NCI-H774 (cell line): ENCODE results near the gene DLK2.
"Not testable (repeated sequence)": the region's sequence is repeated elsewhere in the genome, so short reads cannot be mapped to it uniquely, and the experiment has no call there.

Experiments
- DNase-seq: peaks from one replicate; lab custom pipeline; 2025; lab: John Stamatoyannopoulos, UW

Gene DLK2

DNA sequence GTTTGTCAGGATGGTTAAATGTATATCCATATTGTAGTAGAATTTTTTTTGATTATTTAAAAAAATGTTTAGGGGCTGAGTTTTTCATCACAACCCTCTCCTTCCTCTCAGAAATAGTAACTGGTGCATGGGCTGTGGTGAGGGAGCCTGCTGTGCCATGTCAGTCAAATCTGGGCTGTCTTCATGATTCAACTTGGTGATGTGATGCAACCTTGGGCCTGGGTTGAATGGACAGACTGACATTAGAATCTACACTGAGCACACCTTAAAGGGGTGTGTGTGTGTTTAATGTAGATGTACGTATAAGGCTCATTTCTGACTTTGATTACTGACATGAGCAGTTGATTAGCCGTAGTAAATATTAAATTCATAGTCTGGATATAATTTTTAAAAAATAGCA is 25.7 kb upstream of the DLK2 start:
- no peak for DNase-seq

DNA sequence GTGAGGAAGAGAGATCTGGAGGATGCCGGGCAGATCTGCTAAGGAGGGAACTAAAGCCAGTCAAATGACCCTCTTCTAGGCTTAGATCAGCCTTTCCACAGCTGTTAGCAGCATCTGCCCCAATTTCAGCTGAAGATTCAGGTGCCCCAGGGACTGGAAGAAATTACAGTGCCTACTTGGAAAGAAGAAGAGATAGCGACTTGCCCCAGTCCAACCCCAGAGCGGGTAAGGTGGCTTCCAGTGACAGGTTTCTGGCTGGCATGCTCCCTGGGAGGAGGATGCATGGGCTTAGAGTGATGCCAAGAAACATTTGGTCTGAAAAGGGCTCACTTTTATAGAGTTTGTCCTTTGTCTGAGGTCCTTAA is 22.6 kb upstream of the DLK2 start:
- no peak for DNase-seq

DNA sequence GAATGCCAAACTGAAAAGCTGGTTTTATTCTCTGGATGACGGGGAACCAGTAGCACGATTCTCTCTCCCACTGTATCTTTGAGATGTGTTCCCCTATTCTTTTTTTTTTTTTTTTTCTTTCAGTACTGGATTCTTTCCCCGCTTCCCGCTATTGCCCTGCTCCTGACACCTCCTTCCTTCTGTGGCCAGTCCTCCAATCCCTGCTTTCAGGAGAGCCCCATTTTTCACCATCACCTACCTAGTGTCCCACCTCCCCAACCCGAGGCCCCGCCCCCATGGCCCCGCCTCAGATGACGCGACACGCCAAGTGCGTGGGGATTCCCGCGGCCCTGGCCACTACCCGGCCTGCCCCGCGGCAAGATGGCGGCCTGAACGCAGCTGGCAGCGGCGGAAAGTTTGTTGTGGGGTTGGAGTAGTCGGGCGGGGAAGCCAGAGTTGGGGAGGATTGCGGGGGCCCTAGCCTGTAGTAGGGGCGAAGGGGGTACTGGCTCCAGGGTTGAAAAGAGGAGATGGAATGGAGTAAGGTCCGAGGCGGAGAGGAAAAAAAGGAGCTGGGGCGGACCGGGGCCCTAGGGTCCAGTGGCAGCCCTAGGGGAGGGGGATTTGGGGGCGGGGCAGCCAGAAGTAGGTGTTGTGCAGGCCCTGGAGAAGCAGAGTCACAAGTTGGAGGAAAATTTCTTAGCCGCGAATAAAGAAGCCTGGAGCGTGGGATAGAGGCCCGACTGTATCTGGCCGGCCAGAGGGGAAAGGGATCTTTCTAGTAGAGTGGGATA is 22.1 kb upstream of the DLK2 start, which contains the start of gene TJAP1:
TSS of gene TJAP1 (plus strand) at position 336 of the 773 bp plus-strand sequence. CDS start 21,432 bp downstream, outside the sequence.
- DNase-seq = peak; percentile 88

DNA sequence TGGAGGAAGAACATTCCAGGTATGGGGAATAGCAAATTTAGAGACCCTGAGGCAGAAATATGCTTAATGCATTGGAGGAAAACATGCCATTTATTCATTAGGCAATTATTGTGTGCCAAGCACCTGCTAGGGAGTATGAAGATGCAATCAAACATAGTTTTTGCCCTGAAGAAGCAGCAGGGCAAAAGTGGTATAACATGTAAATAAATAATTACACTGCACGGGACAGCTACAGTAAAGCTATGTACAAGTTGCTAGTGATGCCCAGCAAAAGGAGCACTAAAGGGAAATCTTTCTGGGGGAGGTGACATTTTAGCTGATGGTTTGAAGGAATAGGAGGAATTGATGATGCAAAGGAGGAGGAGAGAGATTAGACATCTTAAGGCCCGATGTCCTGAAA is 21.4 kb upstream of the DLK2 start:
- DNase-seq = no peak

DNA sequence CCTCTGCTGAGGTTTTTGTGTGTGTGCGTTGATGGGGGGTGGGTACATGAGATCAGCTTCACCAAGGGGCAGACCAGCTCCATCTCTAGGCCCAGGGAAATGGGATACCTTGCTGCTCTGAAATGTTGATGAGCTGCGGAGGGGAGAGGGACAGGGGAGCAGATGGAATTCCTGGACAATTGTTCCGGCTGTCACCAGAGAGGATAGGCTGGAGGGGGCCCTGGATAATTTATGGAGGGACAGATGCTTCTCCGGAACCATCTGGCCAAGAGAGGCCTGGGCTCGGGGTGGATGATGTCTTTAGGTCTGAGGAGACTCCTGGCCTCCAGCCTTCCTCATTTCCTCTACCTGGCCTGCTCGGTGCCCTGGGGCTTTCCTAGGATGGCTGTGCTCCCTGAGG is 20.2 kb upstream of the DLK2 start:
- DNase-seq = no peak

DNA sequence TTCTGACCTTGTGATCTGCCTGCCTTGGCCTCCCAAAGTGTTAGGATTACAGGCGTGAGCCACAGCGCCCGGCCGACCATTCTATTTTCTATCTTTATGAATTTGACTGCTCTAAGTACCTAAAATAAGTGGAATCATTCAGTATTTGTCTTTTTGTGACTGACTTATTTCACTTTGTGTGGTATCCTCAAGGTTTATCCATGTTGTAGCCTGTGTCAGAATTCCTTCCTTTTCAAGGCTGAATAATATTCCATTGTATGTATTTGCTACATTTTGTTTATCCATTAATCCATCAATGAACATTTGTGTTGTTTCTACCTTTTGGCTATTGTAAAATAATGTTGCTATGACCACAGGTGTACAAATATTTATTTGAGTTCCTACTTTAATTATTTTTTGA is 17.2 kb upstream of the DLK2 start:
- no peak for DNase-seq

DNA sequence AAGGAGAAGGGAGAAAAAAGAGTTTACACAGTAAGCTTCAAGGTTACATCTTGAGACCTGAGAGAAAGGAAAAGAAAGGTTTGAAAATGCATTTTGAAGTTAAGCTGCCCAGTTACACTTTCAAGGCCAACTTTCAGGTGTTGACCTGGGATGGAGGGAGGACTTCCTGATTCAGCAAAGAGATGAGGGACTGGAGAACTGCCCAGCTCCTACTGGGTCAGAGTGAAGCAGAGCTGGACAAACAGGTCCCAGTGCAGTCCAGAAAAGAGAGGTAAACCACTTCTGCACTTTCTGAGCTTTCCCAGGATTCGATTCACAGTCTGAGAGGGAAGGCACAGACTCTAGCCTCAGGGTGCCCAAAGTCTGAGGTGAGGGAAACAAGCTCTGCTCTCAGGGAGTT is 16.1 kb upstream of the DLK2 start:
- no peak for DNase-seq

DNA sequence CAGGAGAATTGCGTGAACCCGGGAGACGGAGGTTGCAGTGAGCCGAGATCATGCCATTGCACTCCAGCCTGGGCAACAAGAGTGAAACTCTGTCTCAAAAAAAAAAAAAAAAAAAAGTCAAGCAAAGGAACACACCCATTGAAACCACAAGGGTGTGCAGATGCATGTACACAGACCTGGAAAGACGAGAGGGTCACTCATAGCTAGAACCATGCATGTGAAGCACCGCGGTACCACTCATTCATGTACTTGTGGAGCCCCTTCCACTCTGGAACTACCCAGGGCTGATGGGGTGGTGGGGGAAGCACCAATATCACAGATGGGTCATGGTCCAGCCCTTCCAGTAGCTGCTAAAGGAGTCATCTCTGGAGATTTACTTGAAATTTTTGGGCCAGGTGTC is 14.6 kb upstream of the DLK2 start:
- DNase-seq = no peak

DNA sequence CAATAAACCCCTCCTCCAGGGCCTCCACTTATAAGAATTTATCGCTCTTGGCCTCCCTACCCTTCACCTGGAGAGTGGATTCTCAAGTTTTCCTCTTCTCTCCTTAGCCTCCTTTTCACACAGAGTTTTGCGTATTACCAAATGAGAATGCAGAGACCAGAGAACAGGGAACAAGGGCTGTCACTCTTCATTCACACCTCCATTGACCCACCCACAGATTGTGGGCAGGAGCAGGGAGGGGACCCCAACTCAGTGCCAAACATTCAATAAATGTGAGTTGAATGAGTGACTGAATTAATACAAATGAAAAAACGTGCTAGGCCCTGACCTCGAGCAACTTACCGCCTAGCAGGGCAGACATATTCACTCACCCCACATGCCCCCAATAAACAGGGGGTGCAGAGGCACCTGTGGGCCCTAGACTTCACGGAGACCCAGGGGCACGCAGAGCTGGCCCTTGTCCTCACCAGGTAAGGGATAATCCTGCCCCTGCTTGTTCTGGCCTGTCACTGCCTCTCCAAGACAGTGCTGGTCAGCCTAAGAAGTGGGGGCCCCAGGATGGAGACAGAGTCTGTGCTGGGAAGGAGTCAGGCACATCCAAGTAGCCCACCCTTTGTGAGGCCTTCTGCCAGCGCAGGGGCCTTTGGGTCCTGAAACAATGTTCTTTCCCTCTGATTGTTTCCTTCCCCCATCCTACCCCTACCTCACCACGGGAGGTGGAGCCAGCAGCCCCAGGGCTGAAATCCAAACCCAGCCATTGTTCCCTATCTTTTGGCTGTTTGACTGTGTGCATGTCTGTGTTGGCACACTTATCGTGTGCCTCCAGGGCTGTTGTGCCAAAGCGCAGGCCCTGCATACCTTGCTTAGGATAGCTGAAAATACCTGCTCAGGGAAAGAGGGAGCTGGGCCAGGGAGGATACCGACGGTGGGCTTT is 13.7 kb upstream of the DLK2 start:
- DNase-seq = no peak

DNA sequence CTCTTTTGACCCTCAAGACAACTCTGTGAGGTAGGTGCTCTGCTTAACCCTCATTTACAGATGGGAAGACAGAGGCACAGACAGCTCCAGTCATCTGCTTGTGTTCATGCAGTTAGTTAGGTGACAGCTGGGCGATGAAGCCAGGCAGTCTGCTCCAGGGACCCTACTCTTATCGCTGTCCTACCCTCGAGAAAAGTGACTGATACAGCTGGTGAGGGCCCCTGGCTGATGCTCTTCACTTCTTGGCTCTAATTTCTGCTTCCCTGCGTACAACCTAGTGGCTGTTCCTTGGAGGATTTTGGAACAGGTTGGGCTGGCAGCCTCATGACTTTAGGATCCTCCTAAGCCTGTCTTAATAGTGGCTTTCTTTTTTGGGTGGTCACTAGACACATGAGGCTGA is 12.9 kb upstream of the DLK2 start:
- no peak for DNase-seq

DNA sequence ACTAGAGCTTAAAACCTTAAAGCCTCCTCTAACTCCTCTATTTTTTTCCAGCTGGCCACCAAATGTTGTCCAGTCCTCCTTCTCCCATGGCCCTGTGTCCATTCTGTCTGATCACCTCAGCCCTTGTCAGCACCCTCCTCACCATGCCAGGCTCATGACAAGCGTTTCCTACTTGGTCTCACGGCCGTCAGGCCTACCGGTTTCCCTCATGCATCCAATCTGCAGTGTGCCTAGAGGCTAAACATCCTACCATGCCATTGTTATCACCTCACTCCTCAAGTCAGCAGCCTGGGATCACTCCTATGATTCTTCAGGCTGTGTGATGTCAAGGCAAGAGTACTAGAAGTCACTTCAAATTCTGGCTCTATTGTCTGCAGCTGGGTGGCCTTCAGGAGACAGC is 12.4 kb upstream of the DLK2 start:
- DNase-seq = no peak

DNA sequence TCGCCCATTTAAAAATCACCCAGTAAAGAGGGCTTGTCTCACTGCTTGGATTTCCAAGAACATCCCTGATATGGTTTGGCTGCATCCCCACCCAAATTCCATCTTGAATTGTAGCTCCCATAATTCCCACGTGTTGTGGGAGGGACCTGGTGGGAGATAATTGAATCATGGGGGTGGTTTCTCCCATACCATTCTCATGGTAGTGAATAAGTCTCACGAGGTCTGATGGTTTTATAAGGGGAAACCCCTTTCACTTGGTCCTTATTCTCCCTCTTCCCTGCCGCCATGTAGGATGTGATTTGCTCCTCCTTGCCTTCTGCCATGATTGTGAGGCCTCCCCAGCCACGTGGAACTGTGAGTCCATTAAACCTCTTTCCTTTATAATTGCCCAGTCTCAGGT is 11.9 kb upstream of the DLK2 start:
- not testable (repeated sequence) for DNase-seq

DNA sequence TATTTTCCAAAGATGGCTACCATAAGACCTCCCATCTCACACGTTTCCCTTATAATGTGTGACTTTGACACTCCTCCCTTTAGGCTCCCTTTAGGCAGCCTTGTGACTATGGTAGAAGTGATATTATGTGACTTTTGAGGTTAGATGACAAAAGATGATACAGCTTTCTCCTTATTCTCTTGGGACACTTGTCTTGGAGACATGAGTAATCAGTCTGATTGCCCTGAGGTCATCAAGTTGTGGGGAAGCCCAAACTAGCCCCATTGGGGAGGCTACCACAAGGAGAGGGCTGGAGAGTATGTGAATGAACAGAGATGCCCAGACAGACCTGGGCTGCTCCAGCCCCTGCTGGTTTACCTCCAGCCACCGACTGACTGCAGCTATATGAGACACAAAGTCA is 10.6 kb upstream of the DLK2 start:
- no peak for DNase-seq

DNA sequence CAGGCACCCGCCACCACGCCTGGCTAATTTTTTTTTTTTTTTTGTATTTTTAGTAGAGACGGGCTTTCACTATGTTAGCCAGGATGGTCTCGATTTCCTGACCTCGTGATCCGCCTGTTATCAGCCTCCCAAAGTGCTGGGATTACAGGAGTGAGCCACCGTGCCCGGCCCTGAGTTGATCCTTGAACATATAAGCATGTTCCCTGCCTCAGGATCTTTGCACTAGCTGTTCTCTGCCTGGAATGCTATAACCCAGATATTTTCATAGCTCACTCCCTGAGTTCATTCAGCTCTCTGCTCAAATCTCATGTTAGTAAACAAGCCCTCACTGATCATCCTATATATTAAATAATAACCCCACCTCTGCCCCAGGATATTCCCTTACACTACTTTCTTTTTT is 9.0 kb upstream of the DLK2 start:
- DNase-seq = no peak

DNA sequence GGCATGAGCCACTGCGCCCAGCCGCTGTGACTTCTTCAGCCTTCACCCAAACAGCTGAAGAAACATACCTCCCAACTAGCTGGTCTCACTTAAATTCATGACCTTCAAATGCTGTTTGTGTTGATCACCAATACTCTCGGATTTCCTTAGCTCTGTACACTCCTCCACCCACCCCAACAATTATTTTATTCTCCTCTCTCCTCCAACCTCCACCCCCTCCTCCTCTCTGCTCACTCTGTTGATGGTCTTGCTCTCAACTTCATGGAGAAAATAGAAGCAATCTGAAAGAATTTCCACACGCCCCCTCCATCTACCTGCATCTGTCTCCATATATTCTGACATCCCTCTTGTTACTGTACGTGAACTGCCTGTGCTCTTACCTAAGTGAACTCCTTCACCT is 6.6 kb upstream of the DLK2 start:
- no peak for DNase-seq

DNA sequence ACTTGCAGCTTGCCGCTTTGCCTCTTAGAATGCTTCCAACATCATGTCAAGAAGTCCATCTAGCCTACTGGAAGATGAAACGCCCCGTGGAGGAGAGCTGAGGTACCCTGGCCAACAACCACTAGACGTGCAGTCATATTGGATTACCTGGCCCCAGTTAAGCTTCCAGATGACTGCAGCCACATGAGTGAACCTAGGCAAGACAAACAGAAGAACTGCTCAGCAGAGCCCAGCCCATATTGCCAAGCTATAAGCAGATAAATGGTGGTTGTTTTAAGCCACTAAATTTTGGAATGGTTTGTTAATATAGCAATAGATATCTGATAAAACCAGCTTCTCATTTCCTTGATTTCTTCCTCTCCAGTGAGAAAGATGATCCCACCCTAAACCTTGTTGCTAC is 4.7 kb upstream of the DLK2 start:
- DNase-seq = no peak

DNA sequence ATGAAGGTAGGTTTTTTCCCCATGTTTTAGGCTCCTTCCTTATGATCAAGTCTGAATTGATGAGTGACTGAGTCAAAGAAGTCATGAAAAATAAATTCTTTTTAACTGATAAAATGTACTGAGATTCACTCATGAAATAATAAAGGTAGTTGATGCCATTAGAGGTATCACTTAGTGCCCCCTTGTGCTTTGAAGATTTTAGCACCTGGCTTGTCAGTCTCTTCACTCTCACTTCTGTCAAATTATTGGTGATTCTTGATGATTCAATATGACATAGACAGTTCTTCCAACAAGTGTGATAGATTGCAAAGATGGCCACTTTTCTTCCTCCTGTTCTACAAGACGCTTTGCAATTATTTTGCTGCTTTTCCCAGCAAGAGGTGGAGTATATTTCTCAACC is 4.2 kb upstream of the DLK2 start:
- no peak for DNase-seq

DNA sequence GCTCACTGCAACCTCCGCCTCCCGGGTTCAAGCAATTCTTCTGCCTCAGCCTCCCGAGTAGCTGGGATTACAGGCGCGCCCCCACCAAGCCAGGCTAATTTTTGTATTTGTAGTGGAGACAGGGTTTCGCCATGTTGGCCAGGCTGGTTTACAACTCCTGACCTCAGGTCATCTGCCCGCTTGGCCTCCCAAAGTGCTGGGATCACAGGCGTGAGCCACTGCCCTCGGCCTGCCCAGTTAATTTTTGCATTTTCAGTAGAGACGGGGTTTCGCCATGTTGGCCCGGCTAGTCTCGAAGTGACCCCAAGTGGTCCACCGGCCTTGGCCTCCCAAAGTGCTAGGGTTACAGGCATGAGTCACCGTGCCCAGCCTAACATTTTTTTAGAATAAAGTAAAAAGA is 2.8 kb upstream of the DLK2 start:
- DNase-seq = not testable (repeated sequence)

DNA sequence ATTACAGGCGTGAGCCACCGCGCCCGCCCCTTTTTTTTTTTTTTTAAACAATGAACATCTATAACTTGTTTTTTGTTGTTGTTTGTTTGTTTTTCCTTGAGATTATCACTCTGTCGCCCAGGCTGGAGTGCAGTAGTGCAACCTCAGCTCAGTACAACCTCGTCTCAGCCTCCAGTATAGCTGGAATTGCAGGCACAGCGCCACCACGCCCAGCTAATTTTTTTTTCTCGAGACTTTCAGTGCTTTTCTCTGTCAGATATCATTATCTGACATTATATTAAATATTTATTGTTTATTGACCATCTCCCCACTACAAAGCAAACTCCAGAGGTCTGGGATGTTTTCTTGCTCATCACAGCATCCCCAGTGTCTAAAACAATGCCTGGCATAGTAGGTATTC is 2.3 kb upstream of the DLK2 start:
- no peak for DNase-seq

DNA sequence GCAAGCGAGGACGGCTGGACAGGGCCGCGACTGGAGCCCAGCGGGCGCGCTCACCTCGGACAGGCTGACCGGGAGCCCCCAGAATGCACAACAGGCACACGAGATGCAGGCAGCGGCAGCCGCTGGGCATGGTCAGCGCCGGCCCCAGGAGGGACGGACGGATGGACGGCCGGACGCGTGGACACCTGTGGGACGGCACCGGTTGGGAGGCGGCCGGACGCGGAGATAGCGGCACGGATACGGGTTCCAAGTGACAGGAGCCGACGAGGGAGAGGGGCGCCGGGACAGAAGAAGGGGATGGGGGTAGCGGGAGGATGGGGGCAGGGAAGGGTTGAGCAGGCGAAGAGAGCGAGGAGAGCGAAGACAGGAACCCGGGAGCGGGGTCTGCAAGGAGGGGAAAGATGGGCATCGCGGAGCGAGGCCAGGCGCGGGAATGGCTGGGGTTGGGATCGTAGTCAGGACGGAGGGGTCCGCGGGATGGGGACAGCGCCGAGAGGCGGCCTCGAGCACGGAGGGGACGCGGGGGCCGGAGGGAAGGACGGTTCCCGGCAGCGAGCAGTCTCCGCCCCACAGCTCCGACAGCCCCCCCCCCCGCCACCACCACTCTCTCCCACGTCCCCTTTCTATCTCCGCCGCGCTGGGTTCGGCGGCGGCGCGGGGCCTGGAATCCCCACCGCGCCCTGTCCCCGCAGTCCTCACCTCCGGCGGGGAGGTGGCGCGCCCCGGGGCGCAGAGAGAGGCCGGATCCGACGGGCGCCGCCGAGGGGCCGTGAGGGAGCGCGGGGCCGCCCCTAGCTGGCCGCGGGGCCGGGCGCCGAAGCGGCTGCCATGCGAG is 435 bp downstream of the DLK2 start:
- peak; percentile 57 for DNase-seq

DNA sequence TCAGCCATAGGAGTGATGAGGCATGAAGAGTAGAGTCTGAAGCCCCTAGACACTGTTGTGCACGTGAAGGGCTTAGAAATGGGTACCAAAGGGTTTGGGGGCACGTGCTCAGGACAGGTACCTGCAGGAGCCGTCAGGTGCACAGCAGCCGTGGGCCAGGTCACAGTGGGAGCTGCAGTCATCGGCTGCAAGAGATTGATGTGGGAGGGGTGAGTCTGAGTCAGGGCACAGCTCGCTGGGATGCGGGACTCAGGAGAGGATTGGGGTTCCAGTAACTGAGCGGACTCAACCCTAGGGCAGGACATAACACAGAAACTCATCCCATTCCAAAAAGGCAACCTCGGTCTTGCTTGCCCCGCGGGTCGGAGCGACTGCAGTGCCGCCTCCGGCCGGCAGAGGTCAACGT is 1.1 kb downstream of the DLK2 start:
- DNase-seq = no peak

DNA sequence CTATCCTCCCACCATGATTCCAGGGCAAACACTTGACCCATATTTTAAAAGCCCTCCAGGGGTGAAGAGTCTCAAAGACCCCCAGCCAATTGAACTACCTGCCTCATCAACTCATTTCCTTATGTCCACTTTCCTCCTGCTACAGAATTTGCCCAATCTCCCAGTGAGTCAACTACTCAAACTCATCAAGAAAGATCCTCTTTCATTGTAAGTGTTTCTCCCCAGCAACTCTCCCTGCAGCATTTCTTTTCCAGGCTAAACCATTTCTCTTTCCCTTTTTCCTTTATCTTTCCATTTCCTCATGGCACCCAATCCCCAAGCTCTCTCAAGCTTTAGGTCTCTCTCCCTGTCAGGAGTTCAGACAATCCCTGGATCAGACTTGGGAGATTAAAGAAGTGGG is 1.5 kb downstream of the DLK2 start:
- DNase-seq = no peak
